ENCODE data around the gene HBEGF. TPM values are rescaled to one million over a fixed set of nuclear protein-coding genes. Genes with fewer than 3 reads are reported as not detected.

HBEGF gene
- total RNA-seq, 1 donor from 2014 or later: 31.6 TPM

GRCh38 chr5:140364472-140364765 is 18.0 kb upstream of the HBEGF start:
- H3K4me3 ChIP-seq (ENCODE audit: low read depth, low read length): no peak overlapping the region
- no peaks in the 10 kb centered on the region for H3K27me3 ChIP-seq (ENCODE audit: control insufficient read depth, insufficient read depth, low read length)
- no peaks in the 10 kb centered on the region for H3K36me3 ChIP-seq (ENCODE audit: control insufficient read depth, insufficient read depth, low read length)
- TF ChIP-seq CTCF (IDR thresholded peaks at IDR 0.05; ENCODE audit: insufficient read depth, low read length, poor library complexity, severe bottlenecking): no peak
- no peak for DNase-seq (ENCODE audit: low read depth)

- DNase-seq (ENCODE audit: low read depth): no peak
- H3K4me3 ChIP-seq (ENCODE audit: low read depth, low read length): peak overlapping the region; percentile 25
- no peaks in the 10 kb centered on the region for H3K36me3 ChIP-seq (ENCODE audit: control insufficient read depth, insufficient read depth, low read length)
- no peaks in the 10 kb centered on the region for H3K27me3 ChIP-seq (ENCODE audit: control insufficient read depth, insufficient read depth, low read length)
- TF ChIP-seq CTCF (IDR thresholded peaks at IDR 0.05; ENCODE audit: insufficient read depth, low read length, poor library complexity, severe bottlenecking): no peak
These were observed 17.4 kb upstream of the HBEGF start for GRCh38 chr5:140363631-140364471.

GRCh38 chr5:140362875-140363630 is 16.6 kb upstream of the HBEGF start:
- Histone ChIP-seq H3K4me3 (ENCODE audit: low read depth, low read length) (peak overlapping the region; percentile 25), H3K36me3 (ENCODE audit: control insufficient read depth, insufficient read depth, low read length) (no peaks in the 10 kb centered on the region), H3K27me3 (ENCODE audit: control insufficient read depth, insufficient read depth, low read length) (no peaks in the 10 kb centered on the region)
- TF ChIP-seq CTCF (IDR thresholded peaks at IDR 0.05; ENCODE audit: insufficient read depth, low read length, poor library complexity, severe bottlenecking): peak; percentile 98
- no peak for DNase-seq (ENCODE audit: low read depth)

- Histone ChIP-seq H3K36me3 (ENCODE audit: control insufficient read depth, insufficient read depth, low read length) (no peaks in the 10 kb centered on the region), H3K4me3 (ENCODE audit: low read depth, low read length) (no peak overlapping the region), H3K27me3 (ENCODE audit: control insufficient read depth, insufficient read depth, low read length) (no peaks in the 10 kb centered on the region)
- no peak for DNase-seq (ENCODE audit: low read depth)
- TF ChIP-seq CTCF (IDR thresholded peaks at IDR 0.05; ENCODE audit: insufficient read depth, low read length, poor library complexity, severe bottlenecking): no peak
These were observed 15.9 kb upstream of the HBEGF start for GRCh38 chr5:140362311-140362710.

GRCh38 chr5:140361901-140362300 is 15.5 kb upstream of the HBEGF start:
- DNase-seq (ENCODE audit: low read depth): no peak
- Histone ChIP-seq H3K36me3 (ENCODE audit: control insufficient read depth, insufficient read depth, low read length) (no peaks in the 10 kb centered on the region), H3K4me3 (ENCODE audit: low read depth, low read length) (no peak overlapping the region), H3K27me3 (ENCODE audit: control insufficient read depth, insufficient read depth, low read length) (no peaks in the 10 kb centered on the region)
- TF ChIP-seq CTCF (IDR thresholded peaks at IDR 0.05; ENCODE audit: insufficient read depth, low read length, poor library complexity, severe bottlenecking): no peak

All from kidney epithelial cell (primary cell).